ENCODE data around the gene EXD1.
"Not testable (repeated sequence)": the region's sequence is repeated elsewhere in the genome, so short reads cannot be mapped to it uniquely, and the experiment has no call there.

Gene EXD1

GRCh38 chr15:41230345-41230649 lies 260 bp downstream of the EXD1 start:
- DNase-seq = no peak

GRCh38 chr15:41219381-41219780 lies 11.2 kb downstream of the EXD1 start:
- no peak for DNase-seq

GRCh38 chr15:41218851-41219250 lies 11.7 kb downstream of the EXD1 start:
- DNase-seq = no peak

GRCh38 chr15:41215708-41216107 lies 14.8 kb downstream of the EXD1 start:
- DNase-seq = no peak

- no peak for DNase-seq
Observed at GRCh38 chr15:41207687-41208448, 22.7 kb downstream of the EXD1 start.

- DNase-seq = no peak
Observed at GRCh38 chr15:41205315-41205714, 25.2 kb downstream of the EXD1 start.

- no peak for DNase-seq
Observed at GRCh38 chr15:41203395-41203794, 27.2 kb downstream of the EXD1 start.

- DNase-seq = no peak
Observed at GRCh38 chr15:41199470-41199869, 31.1 kb downstream of the EXD1 start.

GRCh38 chr15:41194444-41194843 lies 36.1 kb downstream of the EXD1 start:
- no peak for DNase-seq

GRCh38 chr15:41183581-41183980 lies 47.0 kb downstream of the EXD1 start:
- no peak for DNase-seq

GRCh38 chr15:41182266-41182665 lies 48.3 kb downstream of the EXD1 start:
- DNase-seq = no peak

- DNase-seq = no peak
Observed at GRCh38 chr15:41180206-41180789, 50.3 kb downstream of the EXD1 start.

GRCh38 chr15:41169781-41170180 lies 60.8 kb downstream of the EXD1 start:
- DNase-seq = no peak

- DNase-seq = no peak
Observed at GRCh38 chr15:41169086-41169485, 61.5 kb downstream of the EXD1 start.

GRCh38 chr15:41161736-41162135 lies 68.8 kb downstream of the EXD1 start:
- DNase-seq = no peak

GRCh38 chr15:41161336-41161735 lies 69.2 kb downstream of the EXD1 start:
- no peak for DNase-seq

- no peak for DNase-seq
Observed at GRCh38 chr15:41160639-41161315, 69.8 kb downstream of the EXD1 start.

- no peak for DNase-seq
Observed at GRCh38 chr15:41154412-41154811, 76.1 kb downstream of the EXD1 start.

GRCh38 chr15:41153733-41154132 lies 76.8 kb downstream of the EXD1 start:
- no peak for DNase-seq

- DNase-seq = no peak
Observed at GRCh38 chr15:41151451-41152005, 79.0 kb downstream of the EXD1 start.

GRCh38 chr15:41150279-41150678 lies 80.3 kb downstream of the EXD1 start:
- no peak for DNase-seq

GRCh38 chr15:41148065-41148464 lies 82.5 kb downstream of the EXD1 start:
- DNase-seq = no peak

GRCh38 chr15:41139619-41140018 lies 90.9 kb downstream of the EXD1 start:
- no peak for DNase-seq

GRCh38 chr15:41139112-41139511 lies 91.4 kb downstream of the EXD1 start:
- not testable (repeated sequence) for DNase-seq

Measured in NCI-H1694 treated with DMSO at 0.1 percent for 48 hours (cell line).